PC-3 (cell line): ENCODE data around the gene CAMTA1. TPM values are rescaled to one million over a fixed set of nuclear protein-coding genes. Genes with fewer than 3 reads are reported as not detected.

ENCODE experiments used
- ATAC-seq: fragments of 200-7000 bp; cut with Tn5 transposase; 2 replicates; pipeline ENCODE4 v1.9.1; 2020; ENCODE audit warnings: mild to moderate bottlenecking, moderate library complexity
- BruUV-seq: library from RNA; stranded (reverse); fragments of 400-500 nt; replicated peaks from 2 replicates; lab custom pipeline; 2021; lab: Mats Ljungman, UMichigan
- CTCF ChIA-PET: fragments of 300-600 bp; sonication (Branson Sonifier 250); formaldehyde crosslinking; loops from one replicate; lab custom pipeline; 2022; ENCODE audit warnings: antibody characterized with exemption; lab: Charles Lee
- POLR2A ChIA-PET: fragments of 300-600 bp; sonication (Branson Sonifier 250); formaldehyde crosslinking; loops from one replicate; lab custom pipeline; 2022; ENCODE audit warnings: antibody characterized with exemption; ENCODE audit not compliant: unreplicated experiment; lab: Charles Lee
- DNase-seq: peaks from one replicate; pipeline ENCODE4 v3.0.0-alpha.2; 2015
- H2AFZ ChIP-seq: fragments of 300-600 bp; sonication (generic); 2 replicates; pipeline ENCODE4 v1.6.0; 2016; ENCODE audit warnings: antibody characterized with exemption, low read length
- H3F3A ChIP-seq: fragments of 300-600 bp; sonication (generic); one replicate; pipeline ENCODE4 v1.6.0; 2017; ENCODE audit warnings: antibody characterized with exemption, low read length, control low read depth, mild to moderate bottlenecking; ENCODE audit not compliant: unreplicated experiment
- H3K27ac ChIP-seq: fragments of 300-600 bp; sonication (generic); 2 replicates; pipeline ENCODE4 v1.5.1; 2016; ENCODE audit warnings: mild to moderate bottlenecking, low read length
- H3K27me3 ChIP-seq: fragments of 300-600 bp; sonication (generic); 2 replicates; pipeline ENCODE4 v1.6.1; 2016; ENCODE audit warnings: low read length, mixed read lengths
- H3K36me3 ChIP-seq: fragments of 300-600 bp; sonication (generic); 2 replicates; pipeline ENCODE4 v1.6.1; 2016; ENCODE audit warnings: low read depth, mixed run types, low read length, mixed read lengths
- H3K4me1 ChIP-seq: fragments of 300-600 bp; sonication (generic); 2 replicates; pipeline ENCODE4 v1.5.1; 2016; ENCODE audit warnings: low read length; ENCODE audit not compliant: insufficient read depth
- H3K4me2 ChIP-seq: fragments of 300-600 bp; sonication (generic); 2 replicates; pipeline ENCODE4 v1.6.0; 2016; ENCODE audit warnings: low read length
- H3K4me3 ChIP-seq: fragments of 300-600 bp; sonication (generic); 2 replicates; pipeline ENCODE4 v1.5.1; 2016; ENCODE audit warnings: mild to moderate bottlenecking, low read length, mixed read lengths
- H3K79me2 ChIP-seq: fragments of 300-600 bp; sonication (generic); 2 replicates; pipeline ENCODE4 v1.6.1; 2017; ENCODE audit warnings: low read length, mixed read lengths
- H3K9ac ChIP-seq: fragments of 300-600 bp; sonication (generic); 2 replicates; pipeline ENCODE4 v1.6.0; 2016; ENCODE audit warnings: mild to moderate bottlenecking, low read length
- H3K9me2 ChIP-seq: fragments of 300-600 bp; sonication (generic); replicated peaks from 2 replicates; pipeline ENCODE4 v1.6.1; 2016; ENCODE audit warnings: mixed run types, low read length, mixed read lengths
- H3K9me3 ChIP-seq: fragments of 300-600 bp; sonication (generic); 2 replicates; pipeline ENCODE4 v1.6.1; 2016; ENCODE audit warnings: low read length, mixed read lengths
- H4K20me1 ChIP-seq: fragments of 300-600 bp; sonication (generic); 2 replicates; pipeline ENCODE4 v1.6.1; 2016; ENCODE audit warnings: low read length, mixed read lengths
- EZH2 ChIP-seq: fragments of 300-600 bp; sonication (generic); IDR thresholded peaks from one replicate; pipeline ENCODE4 v1.6.1; 2017; ENCODE audit warnings: antibody characterized with exemption, mild to moderate bottlenecking, low read length; ENCODE audit not compliant: unreplicated experiment
- EZH2phosphoT487 ChIP-seq: fragments of 300-600 bp; sonication (generic); IDR thresholded peaks from 2 replicates; pipeline ENCODE4 v1.6.1; 2018; ENCODE audit warnings: mild to moderate bottlenecking, antibody characterized with exemption, low read length, borderline replicate concordance
- intact Hi-C: fragments of 100-400 bp; cut with micrococcal nuclease; formaldehyde crosslinking; loops from 2 replicates; pipeline ENCODE4 v1.9.0; 2023
- total RNA-seq: library from RNA; depleted of rRNA; stranded (reverse); fragments of >200 nt; gene quantifications from 2 replicates; pipeline ENCODE4 v1.2.3, GENCODE V29; 2014
- TF ChIP-seq, protein P1 (sequence below): fragments of 300-600 bp; sonication (generic); conservative IDR thresholded peaks from 2 replicates; pipeline ENCODE4 v1.5.1; 2017; ENCODE audit warnings: antibody characterized with exemption, low read depth, mild to moderate bottlenecking, low read length

CAMTA1 gene
- total RNA-seq, 1 experiment from 2014 or later = 40.8 TPM

DNA sequence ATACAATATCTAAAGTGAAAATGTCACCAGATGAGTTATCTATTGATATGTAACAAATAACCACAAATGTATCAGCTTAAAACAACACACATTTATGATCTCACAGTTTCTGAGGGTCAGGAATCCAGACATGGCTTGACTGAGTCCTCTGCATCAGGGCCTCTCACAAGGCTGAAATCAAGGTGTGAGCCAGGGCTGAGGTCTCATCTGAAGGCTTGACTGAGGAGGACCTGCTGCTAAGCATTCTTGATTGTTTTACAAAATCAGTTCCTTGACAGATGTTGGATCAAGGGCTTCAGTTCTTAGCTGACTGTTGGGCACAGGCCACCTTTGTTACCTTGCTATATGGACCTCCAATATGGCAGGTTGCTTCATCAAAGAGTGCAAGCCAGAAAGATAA lies 483.7 kb downstream of the CAMTA1 start:
- ATAC-seq (no peak), DNase-seq (no peak)
- Histone ChIP-seq H3K27ac (no peak overlapping the region), H3K27me3 (peaks cover 7% of the 10 kb centered on the region; the same call in 1 of the 2 replicates), H3K36me3 (no peaks in the 10 kb centered on the region), H3F3A (no peaks in the 10 kb centered on the region), H3K9ac (no peak overlapping the region), H3K4me3 (no peak overlapping the region), H3K9me3 (peaks cover 6% of the 10 kb centered on the region; the same call in 1 of the 2 replicates), H3K4me2 (no peak overlapping the region), H3K4me1 (peaks cover 28% of the 10 kb centered on the region), H4K20me1 (no peaks in the 10 kb centered on the region), H3K79me2 (no peaks in the 10 kb centered on the region), H2AFZ (no peak overlapping the region), H3K9me2 (no peaks in the 10 kb centered on the region)
- TF ChIP-seq EZH2phosphoT487 = no peak
- intact Hi-C loops = no loop called here
- ChIA-PET CTCF (no interaction called here), POLR2A (no interaction called here)
- no TSS peak for BruUV-seq

DNA sequence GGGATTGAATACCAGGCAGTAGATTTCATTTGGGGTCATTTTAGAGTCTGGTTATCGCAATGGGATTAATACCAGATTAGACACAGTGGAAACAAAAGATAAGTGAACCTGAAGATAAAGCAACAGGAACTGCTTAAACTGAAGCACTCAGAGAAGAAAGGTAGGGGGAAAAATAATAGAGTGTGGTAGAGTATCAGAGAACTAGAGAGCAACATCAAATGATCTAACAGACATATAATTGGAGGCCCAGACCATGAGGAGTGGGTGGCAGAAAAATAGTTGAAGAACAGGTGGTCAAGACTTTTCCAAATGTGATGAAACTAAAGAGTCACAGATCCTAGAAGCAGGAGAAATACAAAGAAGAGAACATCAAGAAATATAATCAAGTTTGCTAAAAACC lies 484.3 kb downstream of the CAMTA1 start:
- Histone ChIP-seq H3K4me1 (peaks cover 28% of the 10 kb centered on the region), H4K20me1 (no peaks in the 10 kb centered on the region), H3K9me3 (peaks cover 6% of the 10 kb centered on the region; the same call in 1 of the 2 replicates), H3F3A (no peaks in the 10 kb centered on the region), H3K79me2 (no peaks in the 10 kb centered on the region), H2AFZ (no peak overlapping the region), H3K4me3 (no peak overlapping the region), H3K27me3 (peaks cover 7% of the 10 kb centered on the region; the same call in 1 of the 2 replicates), H3K36me3 (no peaks in the 10 kb centered on the region), H3K9me2 (no peaks in the 10 kb centered on the region), H3K27ac (no peak overlapping the region), H3K4me2 (no peak overlapping the region), H3K9ac (no peak overlapping the region)
- DNase-seq (no peak), ATAC-seq (no peak)
- ChIA-PET POLR2A (no interaction called here), CTCF (no interaction called here)
- BruUV-seq = no TSS peak
- intact Hi-C loops = no loop called here
- TF ChIP-seq EZH2phosphoT487 = no peak
- TF ChIP-seq EZH2 = no peak
- TF ChIP-seq, protein P1, sequence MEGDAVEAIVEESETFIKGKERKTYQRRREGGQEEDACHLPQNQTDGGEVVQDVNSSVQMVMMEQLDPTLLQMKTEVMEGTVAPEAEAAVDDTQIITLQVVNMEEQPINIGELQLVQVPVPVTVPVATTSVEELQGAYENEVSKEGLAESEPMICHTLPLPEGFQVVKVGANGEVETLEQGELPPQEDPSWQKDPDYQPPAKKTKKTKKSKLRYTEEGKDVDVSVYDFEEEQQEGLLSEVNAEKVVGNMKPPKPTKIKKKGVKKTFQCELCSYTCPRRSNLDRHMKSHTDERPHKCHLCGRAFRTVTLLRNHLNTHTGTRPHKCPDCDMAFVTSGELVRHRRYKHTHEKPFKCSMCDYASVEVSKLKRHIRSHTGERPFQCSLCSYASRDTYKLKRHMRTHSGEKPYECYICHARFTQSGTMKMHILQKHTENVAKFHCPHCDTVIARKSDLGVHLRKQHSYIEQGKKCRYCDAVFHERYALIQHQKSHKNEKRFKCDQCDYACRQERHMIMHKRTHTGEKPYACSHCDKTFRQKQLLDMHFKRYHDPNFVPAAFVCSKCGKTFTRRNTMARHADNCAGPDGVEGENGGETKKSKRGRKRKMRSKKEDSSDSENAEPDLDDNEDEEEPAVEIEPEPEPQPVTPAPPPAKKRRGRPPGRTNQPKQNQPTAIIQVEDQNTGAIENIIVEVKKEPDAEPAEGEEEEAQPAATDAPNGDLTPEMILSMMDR = no peak

DNA sequence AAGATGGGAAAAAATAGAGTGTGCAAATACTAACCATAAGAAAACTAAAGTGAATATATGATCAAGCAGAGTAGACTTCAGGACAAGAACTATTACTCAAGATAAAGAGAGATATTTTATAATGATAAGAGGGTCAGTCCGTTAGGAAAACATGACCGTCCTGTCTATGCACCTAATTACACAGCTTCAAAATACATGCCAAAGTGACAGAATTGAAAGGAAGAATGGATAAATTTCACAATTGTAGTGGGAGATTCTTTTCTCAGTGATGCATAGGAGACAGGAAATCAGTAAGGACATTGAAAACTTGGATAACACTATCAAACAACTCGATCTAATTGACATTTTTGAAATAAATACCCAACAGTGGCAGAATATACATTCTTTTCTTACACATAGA lies 489.0 kb downstream of the CAMTA1 start:
- Histone ChIP-seq H3K4me1 (no peaks in the 10 kb centered on the region), H3K27ac (no peak overlapping the region), H3K4me2 (no peak overlapping the region), H4K20me1 (no peaks in the 10 kb centered on the region), H3K9me3 (peaks cover 5% of the 10 kb centered on the region), H3K79me2 (no peaks in the 10 kb centered on the region), H3K9me2 (no peaks in the 10 kb centered on the region), H3K9ac (no peak overlapping the region), H3K4me3 (no peak overlapping the region), H3F3A (no peaks in the 10 kb centered on the region), H3K27me3 (peaks cover 7% of the 10 kb centered on the region; the same call in 1 of the 2 replicates), H3K36me3 (no peaks in the 10 kb centered on the region), H2AFZ (no peak overlapping the region)
- DNase-seq (no peak), ATAC-seq (no peak)
- BruUV-seq = no TSS peak
- TF ChIP-seq, protein P1 = no peak
- TF ChIP-seq EZH2 (no peak), EZH2phosphoT487 (no peak)
- ChIA-PET POLR2A (no interaction called here), CTCF (no interaction called here)
- intact Hi-C loops = no loop called here
